Measurements from ENCODE around the gene CCL4. TPM values are rescaled to one million over a fixed set of nuclear protein-coding genes. Genes with fewer than 3 reads are reported as not detected.
"Not testable (repeated sequence)": the region's sequence is repeated elsewhere in the genome, so short reads cannot be mapped to it uniquely, and the experiment has no call there.

Gene CCL4
- total RNA-seq, 2 experiments from 2014 or later, result 66.7 to 367 TPM

DNA sequence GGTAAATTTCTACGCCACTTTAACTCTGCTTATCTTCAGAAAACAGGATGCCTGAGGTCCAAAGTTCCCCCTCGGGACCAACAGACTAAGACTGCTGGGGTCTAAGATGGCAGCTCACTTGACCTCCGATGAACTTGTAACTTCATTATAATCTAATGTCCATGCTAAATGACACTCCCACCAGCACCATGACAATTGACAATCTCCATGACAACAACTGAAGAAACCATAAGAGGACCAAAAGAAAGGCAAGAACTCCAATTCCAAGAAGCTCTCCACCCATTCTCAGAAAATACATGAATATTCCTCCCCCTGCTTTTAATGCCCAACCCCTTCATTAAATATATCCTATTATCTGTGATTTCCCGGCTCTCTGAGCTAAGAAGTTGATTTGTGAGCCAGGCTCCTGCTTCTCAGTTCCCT, 7.5 kb downstream of the CCL4 start:
- Mint-ChIP-seq H3K9me3 (ENCODE audit: low read depth) (peaks cover 15% of the 10 kb centered on the region), H3K27me3 (no peaks in the 10 kb centered on the region), H3K27ac (no peak overlapping the region), H3K36me3 (peaks cover 21% of the 10 kb centered on the region), H3K4me1 (peaks cover 24% of the 10 kb centered on the region), H3K4me3 (no peak overlapping the region)
- ATAC-seq, result no peak
- DNase-seq, result no peak
- CTCF ChIA-PET, result interaction anchor here (1.7 to 1.8 kb wide), 3 partner anchors 38 to 142 kb away, joined by 4 to 7 read pairs (median 6); no protein-coding TSS in a partner anchor

GRCh38 chr17:36112572-36112971, 8.9 kb downstream of the CCL4 start:
- Mint-ChIP-seq H3K36me3 (peaks cover 21% of the 10 kb centered on the region), H3K4me1 (peaks cover 11% of the 10 kb centered on the region), H3K4me3 (no peak overlapping the region), H3K27me3 (no peaks in the 10 kb centered on the region), H3K9me3 (ENCODE audit: low read depth) (peaks cover 15% of the 10 kb centered on the region), H3K27ac (no peak overlapping the region)
- CTCF ChIA-PET, result no interaction called here
- DNase-seq (no peak), ATAC-seq (no peak)

GRCh38 chr17:36113131-36113530, 9.5 kb downstream of the CCL4 start:
- H3K4me3 Mint-ChIP-seq, H3K27me3 Mint-ChIP-seq, DNase-seq, H3K27ac Mint-ChIP-seq, ATAC-seq, CTCF ChIA-PET: not testable (repeated sequence)
- Mint-ChIP-seq H3K36me3 (peaks cover 21% of the 10 kb centered on the region), H3K4me1 (peaks cover 11% of the 10 kb centered on the region), H3K9me3 (ENCODE audit: low read depth) (peaks cover 15% of the 10 kb centered on the region)

DNA sequence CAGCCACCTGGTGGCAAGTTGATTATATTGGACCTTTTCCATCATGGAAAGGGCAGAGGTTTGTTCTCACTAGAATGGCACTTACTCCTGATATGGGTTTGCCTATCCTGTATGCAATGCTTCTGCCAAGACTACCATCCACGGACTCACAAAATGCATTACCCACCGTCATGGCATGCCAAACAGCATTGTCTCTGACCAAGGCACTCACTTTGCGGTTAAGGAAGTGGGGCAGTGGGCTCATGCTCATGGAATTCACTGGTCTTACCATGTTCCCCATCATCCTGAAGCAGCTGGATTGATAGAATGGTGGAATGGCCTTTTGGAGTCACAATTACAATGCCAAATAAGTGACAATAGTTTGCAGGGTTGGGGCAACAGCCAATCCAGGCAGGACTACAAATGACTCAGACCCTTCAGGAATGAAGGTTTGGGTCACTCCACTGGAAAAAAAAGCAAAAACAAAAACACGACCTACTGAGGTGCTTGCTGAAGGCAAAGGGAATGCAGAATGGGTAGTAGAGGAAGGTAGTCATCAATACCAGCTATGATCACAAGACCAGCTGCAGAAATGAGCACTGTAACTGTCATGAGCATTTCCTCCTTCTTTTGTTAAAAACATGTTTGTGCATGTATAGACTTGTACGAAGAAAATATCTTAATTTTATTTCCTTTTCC, 11.5 kb downstream of the CCL4 start:
- H3K4me3 Mint-ChIP-seq, DNase-seq, CTCF ChIA-PET, H3K27me3 Mint-ChIP-seq, ATAC-seq, H3K27ac Mint-ChIP-seq: not testable (repeated sequence)
- Mint-ChIP-seq H3K4me1 (peaks cover 18% of the 10 kb centered on the region), H3K36me3 (peaks cover 22% of the 10 kb centered on the region), H3K9me3 (ENCODE audit: low read depth) (peaks cover 15% of the 10 kb centered on the region)

DNA sequence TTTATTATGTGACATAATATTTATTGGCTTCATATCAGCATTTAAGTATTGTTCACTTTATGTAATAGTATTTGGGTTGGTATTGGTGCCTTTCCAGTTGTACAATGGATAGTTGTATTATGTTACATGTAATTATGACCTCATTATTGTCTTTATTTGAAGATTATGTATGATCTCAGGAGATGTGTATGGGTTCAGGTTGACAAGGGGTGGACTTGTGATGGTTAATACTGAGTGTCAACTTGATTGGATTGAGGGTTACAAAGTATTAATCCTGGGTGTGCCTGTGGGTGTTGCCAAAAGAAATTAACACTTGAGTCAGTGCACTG, 12.0 kb downstream of the CCL4 start:
- H3K4me3 Mint-ChIP-seq, result not testable (repeated sequence)

GRCh38 chr17:36117505-36118382, 14.1 kb downstream of the CCL4 start:
- Mint-ChIP-seq H3K4me3 (no peak overlapping the region), H3K36me3 (peaks cover 19% of the 10 kb centered on the region), H3K4me1 (peaks cover 23% of the 10 kb centered on the region), H3K9me3 (ENCODE audit: low read depth) (peaks cover 6% of the 10 kb centered on the region), H3K27ac (no peak overlapping the region), H3K27me3 (no peaks in the 10 kb centered on the region)
- no peak for DNase-seq
- ATAC-seq, result no peak
- CTCF ChIA-PET, result interaction anchor here (0.6 to 1.4 kb wide), 3 partner anchors 9 to 46 kb away, joined by 3 to 4 read pairs (median 4); no protein-coding TSS in a partner anchor

More for the DNA sequence above, 12.0 kb downstream of the CCL4 start:
- peaks cover 22% of the 10 kb centered on the region for H3K4me1 Mint-ChIP-seq
- peaks cover 25% of the 10 kb centered on the region for H3K36me3 Mint-ChIP-seq
- H3K27me3 Mint-ChIP-seq, CTCF ChIA-PET, ATAC-seq, DNase-seq, H3K27ac Mint-ChIP-seq: not testable (repeated sequence)
- peaks cover 15% of the 10 kb centered on the region for H3K9me3 Mint-ChIP-seq (ENCODE audit: low read depth)

- H3K27ac Mint-ChIP-seq, result no peak overlapping the region
- H3K27me3 Mint-ChIP-seq, result no peaks in the 10 kb centered on the region
Measured at GRCh38 chr17:36118477-36119353, 15.1 kb downstream of the CCL4 start.

DNA sequence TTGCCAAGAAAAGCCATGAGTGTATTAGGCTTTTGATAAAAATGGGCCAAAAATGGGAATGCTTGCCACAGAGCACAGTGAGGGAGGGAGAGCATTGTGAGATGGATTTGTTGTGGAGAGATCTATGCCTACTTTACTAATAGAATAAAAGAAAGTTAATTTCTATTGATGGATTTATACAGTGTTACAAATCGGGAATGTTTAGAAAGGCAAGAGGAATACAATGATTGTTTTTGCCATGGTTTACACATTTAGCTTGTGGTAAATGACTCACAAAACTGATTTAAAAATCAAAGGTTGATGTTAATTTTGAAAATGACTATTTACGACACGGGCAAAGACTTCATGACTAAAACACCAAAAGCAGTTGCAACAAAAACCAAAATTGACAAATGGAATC, 16.6 kb downstream of the CCL4 start:
- ATAC-seq (no peak), DNase-seq (no peak)
- CTCF ChIA-PET, result interaction anchor here (1.1 to 1.9 kb wide), 3 partner anchors 8 to 151 kb away, joined by 4 to 6 read pairs (median 4); no protein-coding TSS in a partner anchor
- H3K27me3 Mint-ChIP-seq, result no peaks in the 10 kb centered on the region
- H3K36me3 Mint-ChIP-seq, result peaks cover 12% of the 10 kb centered on the region
- H3K27ac Mint-ChIP-seq, result no peak overlapping the region
- peaks cover 23% of the 10 kb centered on the region for H3K4me1 Mint-ChIP-seq
- H3K9me3 Mint-ChIP-seq (ENCODE audit: low read depth), result peaks cover 2% of the 10 kb centered on the region
- no peak overlapping the region for H3K4me3 Mint-ChIP-seq

More at GRCh38 chr17:36118477-36119353, 15.1 kb downstream of the CCL4 start:
- Mint-ChIP-seq H3K4me1 (peaks cover 23% of the 10 kb centered on the region), H3K36me3 (peaks cover 16% of the 10 kb centered on the region), H3K4me3 (no peak overlapping the region), H3K9me3 (ENCODE audit: low read depth) (peaks cover 3% of the 10 kb centered on the region)
- ATAC-seq (no peak), DNase-seq (no peak)
- CTCF ChIA-PET, result interaction anchor here (0.6 to 1.9 kb wide), 6 partner anchors 8 to 150 kb away, joined by 3 to 6 read pairs (median 4); no protein-coding TSS in a partner anchor

DNA sequence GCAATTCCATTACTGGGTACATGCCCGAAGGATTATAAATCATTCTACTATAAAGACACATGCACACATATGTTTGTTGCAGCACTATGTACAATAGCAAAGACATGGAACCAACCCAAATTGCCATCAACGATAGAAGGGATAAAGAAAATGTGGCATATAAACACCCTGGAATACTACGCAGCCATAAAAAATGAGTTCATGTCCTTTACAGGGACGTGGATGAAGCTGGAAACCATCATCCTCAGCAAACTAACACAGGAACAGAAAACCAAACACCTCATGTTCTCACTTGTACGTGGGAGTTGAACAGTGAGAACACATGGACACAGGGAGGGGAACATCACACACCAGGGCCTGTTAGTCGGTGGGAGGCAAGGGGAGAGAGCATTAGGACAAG, 17.5 kb downstream of the CCL4 start:
- ATAC-seq; H3K27me3 Mint-ChIP-seq; CTCF ChIA-PET; H3K27ac Mint-ChIP-seq; H3K9me3 Mint-ChIP-seq (ENCODE audit: low read depth); H3K4me3 Mint-ChIP-seq; DNase-seq: not testable (repeated sequence)
- H3K4me1 Mint-ChIP-seq, result peaks cover 23% of the 10 kb centered on the region
- peaks cover 18% of the 10 kb centered on the region for H3K36me3 Mint-ChIP-seq

- peaks cover 34% of the 10 kb centered on the region for H3K36me3 Mint-ChIP-seq
- CTCF ChIA-PET, result interaction anchor here (1.1 to 1.6 kb wide), 4 partner anchors 25 to 154 kb away, joined by 3 to 4 read pairs (median 4); no protein-coding TSS in a partner anchor
- peaks cover 12% of the 10 kb centered on the region for H3K9me3 Mint-ChIP-seq (ENCODE audit: low read depth)
- no peak overlapping the region for H3K4me3 Mint-ChIP-seq
- H3K4me1 Mint-ChIP-seq, result peaks cover 22% of the 10 kb centered on the region
- no peak overlapping the region for H3K27ac Mint-ChIP-seq
- ATAC-seq (no peak), DNase-seq (no peak)
- H3K27me3 Mint-ChIP-seq, result no peaks in the 10 kb centered on the region
Measured at GRCh38 chr17:36123431-36123830, 19.8 kb downstream of the CCL4 start.

DNA sequence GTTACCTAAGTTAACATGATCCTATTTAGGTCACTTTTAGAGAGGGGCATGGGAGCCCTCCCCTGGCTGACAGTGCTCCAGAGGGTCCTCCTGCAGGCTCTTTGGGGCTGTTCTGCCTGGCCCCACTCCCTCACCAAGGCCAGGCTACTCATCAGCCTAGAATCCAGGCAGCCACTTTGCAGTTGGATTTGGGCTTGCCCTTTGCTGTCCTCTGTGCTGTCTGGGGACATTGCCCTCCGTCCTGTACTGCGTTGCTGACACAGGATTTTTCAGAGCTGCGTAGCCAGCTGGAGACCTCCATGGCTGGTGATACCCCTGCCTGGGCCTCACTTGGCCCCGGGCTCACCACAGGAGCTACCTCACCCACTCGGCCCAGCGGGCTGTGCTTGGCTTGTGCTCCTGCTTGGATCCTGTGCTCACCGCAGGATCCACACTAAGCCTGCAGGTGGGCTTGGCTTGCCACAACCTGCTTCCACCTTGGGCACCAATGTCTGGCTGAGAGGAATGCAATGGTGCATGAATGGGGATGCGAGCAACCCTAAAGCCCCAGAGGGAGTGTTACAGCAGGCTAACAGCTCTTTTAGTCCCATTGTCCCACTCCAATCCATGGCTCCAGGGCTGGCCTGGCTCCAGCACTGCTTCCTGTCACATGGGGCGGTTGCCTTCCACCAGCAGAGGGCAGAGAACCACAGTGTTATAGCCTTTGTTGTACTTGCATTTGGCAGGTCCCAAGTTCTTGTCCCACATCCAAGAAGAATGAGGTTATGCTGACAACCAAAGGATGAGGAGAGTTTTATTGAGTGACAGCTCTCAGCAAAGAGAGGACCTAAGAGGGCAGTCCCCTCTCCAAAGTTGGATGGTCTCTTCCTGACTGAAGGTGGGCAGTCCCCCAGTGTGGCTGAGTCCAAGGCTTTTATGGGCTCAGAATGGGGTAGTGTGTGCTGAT, 21.5 kb downstream of the CCL4 start:
- peaks cover 12% of the 10 kb centered on the region for H3K9me3 Mint-ChIP-seq (ENCODE audit: low read depth)
- H3K27ac Mint-ChIP-seq, result no peak overlapping the region
- ATAC-seq (no peak), DNase-seq (no peak)
- H3K4me3 Mint-ChIP-seq, result no peak overlapping the region
- CTCF ChIA-PET, result interaction anchor here (1.0 kb wide), 1 partner anchor 20 kb away, joined by 3 read pairs; no protein-coding TSS in a partner anchor
- H3K36me3 Mint-ChIP-seq, result peaks cover 33% of the 10 kb centered on the region
- peaks cover 13% of the 10 kb centered on the region for H3K4me1 Mint-ChIP-seq
- peaks cover 2% of the 10 kb centered on the region for H3K27me3 Mint-ChIP-seq
